ENCODE measurements around the gene FTSJ1.
"Not testable (repeated sequence)": the region's sequence is repeated elsewhere in the genome, so short reads cannot be mapped to it uniquely, and the experiment has no call there.

The FTSJ1 gene

GRCh38 chrX:48498374-48498809 is 22.4 kb downstream of the FTSJ1 start:
- no peak for DNase-seq (ENCODE audit: low read depth)

GRCh38 chrX:48504261-48504660 is 28.3 kb downstream of the FTSJ1 start:
- DNase-seq (ENCODE audit: low read depth), result no peak

- DNase-seq (ENCODE audit: low read depth), result no peak
Observed at GRCh38 chrX:48505481-48505880, 29.5 kb downstream of the FTSJ1 start.

- DNase-seq (ENCODE audit: low read depth), result no peak
Observed at GRCh38 chrX:48507246-48507645, 31.2 kb downstream of the FTSJ1 start.

GRCh38 chrX:48508400-48509244 is 32.6 kb downstream of the FTSJ1 start, which contains the start of gene PORCN:
Gene PORCN (plus strand): TSS chrX:48508992. CDS start chrX:48509821, 829 bp downstream.
- DNase-seq (ENCODE audit: low read depth), result no peak

GRCh38 chrX:48509245-48509590 is 33.2 kb downstream of the FTSJ1 start:
- DNase-seq (ENCODE audit: low read depth), result no peak

GRCh38 chrX:48509619-48510018 is 33.6 kb downstream of the FTSJ1 start:
- DNase-seq (ENCODE audit: low read depth), result no peak

- no peak for DNase-seq (ENCODE audit: low read depth)
Observed at GRCh38 chrX:48511560-48511959, 35.6 kb downstream of the FTSJ1 start.

GRCh38 chrX:48512371-48512935 is 36.5 kb downstream of the FTSJ1 start:
- no peak for DNase-seq (ENCODE audit: low read depth)

- DNase-seq (ENCODE audit: low read depth), result no peak
Observed at GRCh38 chrX:48513670-48514069, 37.7 kb downstream of the FTSJ1 start.

- DNase-seq (ENCODE audit: low read depth), result no peak
Observed at GRCh38 chrX:48514126-48514806, 38.3 kb downstream of the FTSJ1 start.

GRCh38 chrX:48514868-48515460 is 39.0 kb downstream of the FTSJ1 start:
- DNase-seq (ENCODE audit: low read depth), result no peak

- no peak for DNase-seq (ENCODE audit: low read depth)
Observed at GRCh38 chrX:48515842-48516241, 39.8 kb downstream of the FTSJ1 start.

- no peak for DNase-seq (ENCODE audit: low read depth)
Observed at GRCh38 chrX:48516285-48516684, 40.3 kb downstream of the FTSJ1 start.

GRCh38 chrX:48516987-48517386 is 41.0 kb downstream of the FTSJ1 start:
- DNase-seq (ENCODE audit: low read depth), result no peak

GRCh38 chrX:48519481-48519880 is 43.5 kb downstream of the FTSJ1 start:
- DNase-seq (ENCODE audit: low read depth), result not testable (repeated sequence)

GRCh38 chrX:48520455-48520854 is 44.5 kb downstream of the FTSJ1 start:
- DNase-seq (ENCODE audit: low read depth), result no peak

- DNase-seq (ENCODE audit: low read depth), result no peak
Observed at GRCh38 chrX:48520976-48521352, 45.0 kb downstream of the FTSJ1 start.

GRCh38 chrX:48521353-48522243 is 45.6 kb downstream of the FTSJ1 start, which contains the start of gene EBP:
Gene EBP (plus strand): TSS chrX:48521808. CDS start chrX:48523772, 1,964 bp downstream.
- peak; percentile 36 for DNase-seq (ENCODE audit: low read depth)

GRCh38 chrX:48522291-48522690 is 46.3 kb downstream of the FTSJ1 start:
- no peak for DNase-seq (ENCODE audit: low read depth)

GRCh38 chrX:48523682-48524081 is 47.7 kb downstream of the FTSJ1 start:
- no peak for DNase-seq (ENCODE audit: low read depth)

GRCh38 chrX:48525853-48526252 is 49.9 kb downstream of the FTSJ1 start:
- DNase-seq (ENCODE audit: low read depth), result not testable (repeated sequence)

Data from non-pigmented ciliary epithelial cell (primary cell).